ENCODE measurements around the gene AOPEP. TPM values are rescaled to one million over a fixed set of nuclear protein-coding genes. Genes with fewer than 3 reads are reported as not detected.

Gene AOPEP
- polyA plus RNA-seq, 3 donors = 22.9 to 42.5 (median 31.5) TPM

GRCh38 chr9:94802251-94802650, 75.8 kb downstream of the AOPEP start:
- no peak overlapping the region for H3K27ac ChIP-seq (ENCODE audit: low read depth, low read length)
- 96 to 100% (median 99%) methylated on average over 1 of the region's 1 CpG for WGBS, 3 donors

DNA sequence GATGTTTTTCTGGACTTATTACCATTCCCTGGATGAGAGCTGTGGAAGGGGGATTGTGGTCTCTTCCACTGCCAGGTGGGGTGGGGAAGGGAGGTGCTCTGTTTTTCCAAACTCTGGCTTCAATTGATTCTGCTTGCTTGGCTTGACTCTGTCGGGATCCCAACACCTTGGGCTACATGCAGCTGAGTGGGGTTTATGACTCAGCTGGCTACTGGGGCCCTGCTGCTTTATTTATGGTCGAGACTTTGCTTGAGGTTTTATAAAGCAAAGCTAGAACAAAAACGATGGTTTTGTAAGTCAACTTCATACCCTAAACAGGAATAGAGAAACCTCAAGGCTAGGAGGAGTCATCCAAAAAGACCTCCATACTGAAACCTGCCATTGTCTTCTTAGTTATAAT, 76.3 kb downstream of the AOPEP start:
- 54 to 87% (median 63%) methylated on average over 3 of the region's 3 CpGs for WGBS, 3 donors
- no peak overlapping the region for H3K27ac ChIP-seq (ENCODE audit: low read depth, low read length)

GRCh38 chr9:94804316-94804715, 77.8 kb downstream of the AOPEP start:
- 91 to 95% (median 92%) methylated on average over 5 of the region's 5 CpGs for WGBS, 3 donors
- H3K27ac ChIP-seq (ENCODE audit: low read depth, low read length) = no peak overlapping the region

- no peak overlapping the region for H3K27ac ChIP-seq (ENCODE audit: low read depth, low read length)
- 73 to 91% (median 74%) methylated on average over 8 of the region's 8 CpGs for WGBS, 3 donors
These were observed 78.6 kb downstream of the AOPEP start for GRCh38 chr9:94805051-94805489.

GRCh38 chr9:94805585-94805984, 79.1 kb downstream of the AOPEP start:
- 15 to 44% (median 20%) methylated on average over 3 of the region's 3 CpGs for WGBS, 3 donors
- H3K27ac ChIP-seq (ENCODE audit: low read depth, low read length) = no peak overlapping the region

GRCh38 chr9:94806307-94806893, 79.9 kb downstream of the AOPEP start:
- WGBS, 3 donors = 91 to 95% (median 92%) methylated on average over 3 of the region's 3 CpGs
- H3K27ac ChIP-seq (ENCODE audit: low read depth, low read length) = no peak overlapping the region

DNA sequence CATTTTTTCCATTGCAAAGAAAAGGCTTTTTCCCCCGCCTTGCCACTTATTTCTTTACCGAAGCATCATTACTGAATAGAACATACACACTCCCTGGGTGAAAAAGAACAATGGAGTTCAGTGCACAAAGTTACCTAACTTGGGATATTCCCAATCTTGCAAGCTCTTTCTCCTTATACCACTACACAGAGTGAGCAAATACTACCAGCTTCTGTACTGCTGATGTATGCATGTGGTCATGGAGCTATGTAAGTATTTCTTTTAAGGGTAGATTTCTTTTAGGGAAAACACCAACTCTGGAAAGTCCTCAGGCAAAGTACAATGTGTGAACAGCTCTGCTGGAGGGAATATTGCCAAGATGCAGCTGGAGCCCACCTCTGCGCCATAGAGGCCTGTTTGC, 81.1 kb downstream of the AOPEP start:
- H3K27ac ChIP-seq (ENCODE audit: low read depth, low read length) = no peak overlapping the region
- WGBS, 3 donors = 97 to 100% (median 97%) methylated on average over 3 of the region's 3 CpGs

DNA sequence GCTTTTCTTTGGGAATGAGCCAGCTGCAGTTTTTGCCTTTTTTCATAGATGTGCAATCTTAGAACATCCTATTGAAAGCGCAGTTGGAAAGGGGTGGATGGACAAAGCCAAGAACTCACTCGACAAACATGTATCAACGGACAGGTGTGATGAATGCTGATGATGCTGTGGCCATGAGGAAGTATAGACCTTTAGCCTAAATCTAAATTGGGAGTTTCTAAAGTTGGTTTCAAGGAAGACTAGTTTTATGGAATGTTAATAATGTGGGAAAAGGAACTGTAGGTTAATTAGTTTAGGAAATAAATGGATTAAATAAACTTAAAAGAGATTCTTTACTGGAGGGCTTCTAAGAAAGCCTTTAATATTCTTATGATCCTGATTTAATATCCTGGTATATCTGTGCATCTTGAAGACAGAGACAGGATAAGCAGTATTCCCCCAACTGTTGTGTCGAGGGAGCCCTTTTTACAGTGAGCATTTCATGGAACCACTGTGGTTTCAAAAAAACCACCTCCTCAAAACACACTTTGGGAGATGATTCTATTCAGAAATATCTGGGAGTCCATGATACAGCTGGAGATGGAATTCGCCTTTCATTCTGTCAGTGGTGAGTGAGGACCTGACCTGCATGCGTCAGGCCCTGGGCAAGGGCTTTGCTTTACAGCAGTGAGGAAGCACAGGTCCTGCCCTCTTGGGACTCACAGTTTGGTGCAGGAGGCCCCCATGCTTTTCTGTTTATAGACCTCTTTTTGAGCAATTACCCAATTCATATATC, 82.6 kb downstream of the AOPEP start:
- H3K27ac ChIP-seq (ENCODE audit: low read depth, low read length) = no peak overlapping the region

GRCh38 chr9:94809778-94810177, 83.3 kb downstream of the AOPEP start:
- WGBS, 3 donors = 95 to 97% (median 96%) methylated on average over 6 of the region's 6 CpGs
- H3K27ac ChIP-seq (ENCODE audit: low read depth, low read length) = no peak overlapping the region

More for the DNA sequence above, 82.6 kb downstream of the AOPEP start:
- 95 to 98% (median 96%) methylated on average over 6 of the region's 6 CpGs for WGBS, 3 donors

GRCh38 chr9:94811074-94811473, 84.6 kb downstream of the AOPEP start:
- no peak overlapping the region for H3K27ac ChIP-seq (ENCODE audit: low read depth, low read length)
- 83 to 99% (median 98%) methylated on average over 2 of the region's 2 CpGs for WGBS, 3 donors

GRCh38 chr9:94812343-94812742, 85.8 kb downstream of the AOPEP start:
- no peak overlapping the region for H3K27ac ChIP-seq (ENCODE audit: low read depth, low read length)
- WGBS, 3 donors = 97 to 98% (median 98%) methylated on average over 2 of the region's 2 CpGs

GRCh38 chr9:94813379-94813778, 86.9 kb downstream of the AOPEP start:
- H3K27ac ChIP-seq (ENCODE audit: low read depth, low read length) = no peak overlapping the region
- WGBS, 3 donors = 92 to 100% (median 94%) methylated on average over 1 of the region's 1 CpG

- H3K27ac ChIP-seq (ENCODE audit: low read depth, low read length) = no peak overlapping the region
- 75 to 84% (median 84%) methylated on average over 7 of the region's 7 CpGs for WGBS, 3 donors
These were observed 91.0 kb downstream of the AOPEP start for GRCh38 chr9:94817291-94818177.

- WGBS, 3 donors = 89 to 95% (median 91%) methylated on average over 2 of the region's 2 CpGs
- no peak overlapping the region for H3K27ac ChIP-seq (ENCODE audit: low read depth, low read length)
These were observed 91.7 kb downstream of the AOPEP start for GRCh38 chr9:94818178-94818541.

DNA sequence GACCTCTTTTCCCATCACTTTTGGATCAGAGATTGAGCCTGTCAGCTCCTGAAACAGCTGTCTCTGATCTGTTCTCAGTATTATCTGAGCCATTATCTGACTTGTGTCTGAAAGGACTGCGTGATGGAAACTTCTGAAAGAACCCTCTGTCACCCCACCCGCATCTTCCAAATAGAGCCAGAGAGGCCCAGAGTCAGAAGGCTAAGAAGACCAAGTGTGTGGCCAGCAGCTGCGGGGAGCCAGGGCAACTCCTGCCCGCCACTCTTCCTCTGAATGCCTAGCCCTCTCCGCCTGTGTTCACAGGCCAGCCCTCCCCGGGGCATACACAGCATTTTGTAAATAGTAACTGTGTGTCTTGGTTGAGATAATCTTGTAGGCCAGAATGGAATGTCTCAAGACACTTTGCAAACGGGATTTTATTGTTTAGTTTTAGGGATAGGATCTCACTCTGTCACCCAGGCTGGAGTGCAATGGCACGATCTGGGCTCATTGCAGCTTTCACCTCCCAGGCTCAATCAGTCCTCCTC, 92.7 kb downstream of the AOPEP start:
- 59 to 78% (median 70%) methylated on average over 8 of the region's 8 CpGs for WGBS, 3 donors
- H3K27ac ChIP-seq (ENCODE audit: low read depth, low read length) = no peak overlapping the region

- H3K27ac ChIP-seq (ENCODE audit: low read depth, low read length) = no peak overlapping the region
These were observed 94.8 kb downstream of the AOPEP start for GRCh38 chr9:94821098-94821887.

GRCh38 chr9:94822273-94822672, 95.8 kb downstream of the AOPEP start:
- WGBS, 3 donors = 73 to 79% (median 74%) methylated on average over 2 of the region's 2 CpGs
- H3K27ac ChIP-seq (ENCODE audit: low read depth, low read length) = no peak overlapping the region

More at GRCh38 chr9:94821098-94821887, 94.8 kb downstream of the AOPEP start:
- WGBS, 3 donors = 94 to 98% (median 94%) methylated on average over 3 of the region's 3 CpGs

GRCh38 chr9:94823710-94824109, 97.2 kb downstream of the AOPEP start:
- no peak overlapping the region for H3K27ac ChIP-seq (ENCODE audit: low read depth, low read length)
- 96 to 99% (median 99%) methylated on average over 5 of the region's 5 CpGs for WGBS, 3 donors

Measured in adipose tissue (tissue), 3 donors.